WTC11 (cell line): Measurements from ENCODE around the gene GLRA3.

Experiments used
- CREB1 ChIP-seq: sonication (generic); formaldehyde crosslinking; IDR thresholded peaks from 2 replicates; pipeline ENCODE4 v1.8.0; 2023; ENCODE audit warnings: mild to moderate bottlenecking, missing genetic modification reagents
- FOXP1 ChIP-seq: sonication (generic); formaldehyde crosslinking; IDR thresholded peaks from 2 replicates; pipeline ENCODE4 v1.8.0; 2022; ENCODE audit warnings: missing genetic modification reagents, mild to moderate bottlenecking, moderate library complexity, borderline replicate concordance
- IRF2 ChIP-seq: sonication (generic); formaldehyde crosslinking; IDR thresholded peaks from 2 replicates; pipeline ENCODE4 v1.8.0; 2022; ENCODE audit warnings: low read depth, missing genetic modification reagents, borderline replicate concordance
- RELA ChIP-seq: sonication (generic); formaldehyde crosslinking; IDR thresholded peaks from 2 replicates; pipeline ENCODE4 v1.8.1; 2022; ENCODE audit warnings: missing genetic modification reagents, mild to moderate bottlenecking, borderline replicate concordance
- SOX15 ChIP-seq: fragments of 250-450 bp; sonication (Bioruptor Pico); IDR thresholded peaks from 2 replicates; pipeline ENCODE4 v1.9.0; 2021; ENCODE audit warnings: mild to moderate bottlenecking
- SP1 ChIP-seq: sonication (generic); formaldehyde crosslinking; conservative IDR thresholded peaks from 2 replicates; pipeline ENCODE4 v1.8.1; 2022; ENCODE audit warnings: missing genetic modification reagents
- TCF7 ChIP-seq: sonication (generic); formaldehyde crosslinking; IDR thresholded peaks from 2 replicates; pipeline ENCODE4 v1.8.0; 2022; ENCODE audit warnings: mild to moderate bottlenecking, low read depth, missing genetic modification reagents, moderate library complexity
- TP53 ChIP-seq: sonication (generic); formaldehyde crosslinking; IDR thresholded peaks from 2 replicates; pipeline ENCODE4 v1.8.1; 2023; ENCODE audit warnings: mild to moderate bottlenecking, missing genetic modification reagents
- ZNF317 ChIP-seq: sonication (generic); formaldehyde crosslinking; IDR thresholded peaks from 2 replicates; pipeline ENCODE4 v1.8.1; 2023; ENCODE audit warnings: low read depth, mild to moderate bottlenecking, moderate library complexity, missing genetic modification reagents, borderline replicate concordance
- TF ChIP-seq, protein P1 (sequence below): fragments of 200-600 bp; IDR thresholded peaks from 2 replicates; pipeline ENCODE4 v1.8.0; 2022; ENCODE audit warnings: antibody characterized with exemption
- TF ChIP-seq, protein P2 (sequence below): sonication (generic); formaldehyde crosslinking; IDR thresholded peaks from 2 replicates; pipeline ENCODE4 v1.8.1; 2022; ENCODE audit warnings: mild to moderate bottlenecking, moderate library complexity, missing genetic modification reagents
- TF ChIP-seq, protein P3 (sequence below): sonication (generic); formaldehyde crosslinking; conservative IDR thresholded peaks from 2 replicates; pipeline ENCODE4 v1.8.1; 2022; ENCODE audit warnings: mild to moderate bottlenecking, missing genetic modification reagents
- TF ChIP-seq, protein P4 (sequence below): sonication (generic); formaldehyde crosslinking; IDR thresholded peaks from 2 replicates; pipeline ENCODE4 v1.8.0; 2023; ENCODE audit warnings: mild to moderate bottlenecking, missing genetic modification reagents

DNA sequence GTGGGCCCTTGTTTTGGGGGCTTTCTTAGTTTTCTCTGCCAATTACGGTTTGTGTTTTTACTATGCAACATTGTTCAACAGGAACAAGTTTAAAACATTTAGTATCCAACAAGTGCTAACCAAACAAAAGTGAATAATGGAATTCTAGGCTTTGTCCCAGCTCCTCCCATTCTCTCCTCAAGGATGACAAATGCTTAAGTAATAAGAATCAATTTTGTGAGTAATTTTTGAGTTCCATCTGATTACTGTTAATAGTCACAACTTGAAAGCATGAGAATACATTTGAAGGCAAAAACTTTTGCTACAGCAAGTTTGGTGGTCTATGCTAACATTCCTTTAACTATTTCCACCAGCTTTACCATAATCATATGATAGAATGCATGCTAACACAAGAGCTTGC, 228.7 kb downstream of the GLRA3 start:
- TF ChIP-seq, protein P1, sequence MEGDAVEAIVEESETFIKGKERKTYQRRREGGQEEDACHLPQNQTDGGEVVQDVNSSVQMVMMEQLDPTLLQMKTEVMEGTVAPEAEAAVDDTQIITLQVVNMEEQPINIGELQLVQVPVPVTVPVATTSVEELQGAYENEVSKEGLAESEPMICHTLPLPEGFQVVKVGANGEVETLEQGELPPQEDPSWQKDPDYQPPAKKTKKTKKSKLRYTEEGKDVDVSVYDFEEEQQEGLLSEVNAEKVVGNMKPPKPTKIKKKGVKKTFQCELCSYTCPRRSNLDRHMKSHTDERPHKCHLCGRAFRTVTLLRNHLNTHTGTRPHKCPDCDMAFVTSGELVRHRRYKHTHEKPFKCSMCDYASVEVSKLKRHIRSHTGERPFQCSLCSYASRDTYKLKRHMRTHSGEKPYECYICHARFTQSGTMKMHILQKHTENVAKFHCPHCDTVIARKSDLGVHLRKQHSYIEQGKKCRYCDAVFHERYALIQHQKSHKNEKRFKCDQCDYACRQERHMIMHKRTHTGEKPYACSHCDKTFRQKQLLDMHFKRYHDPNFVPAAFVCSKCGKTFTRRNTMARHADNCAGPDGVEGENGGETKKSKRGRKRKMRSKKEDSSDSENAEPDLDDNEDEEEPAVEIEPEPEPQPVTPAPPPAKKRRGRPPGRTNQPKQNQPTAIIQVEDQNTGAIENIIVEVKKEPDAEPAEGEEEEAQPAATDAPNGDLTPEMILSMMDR = no peak
- TF ChIP-seq FOXP1 (CRISPR knock-in tag) (no peak), SOX15 (CRISPR knock-in tag) (no peak), RELA (CRISPR knock-in tag) (no peak), ZNF317 (CRISPR knock-in tag) (no peak), SP1 (CRISPR knock-in tag) (no peak), IRF2 (CRISPR knock-in tag) (no peak), CREB1 (CRISPR knock-in tag) (no peak), TCF7 (CRISPR knock-in tag) (no peak), TP53 (no peak)
- TF ChIP-seq, protein P2, sequence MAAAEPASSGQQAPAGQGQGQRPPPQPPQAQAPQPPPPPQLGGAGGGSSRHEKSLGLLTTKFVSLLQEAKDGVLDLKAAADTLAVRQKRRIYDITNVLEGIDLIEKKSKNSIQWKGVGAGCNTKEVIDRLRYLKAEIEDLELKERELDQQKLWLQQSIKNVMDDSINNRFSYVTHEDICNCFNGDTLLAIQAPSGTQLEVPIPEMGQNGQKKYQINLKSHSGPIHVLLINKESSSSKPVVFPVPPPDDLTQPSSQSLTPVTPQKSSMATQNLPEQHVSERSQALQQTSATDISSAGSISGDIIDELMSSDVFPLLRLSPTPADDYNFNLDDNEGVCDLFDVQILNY (CRISPR knock-in tag) = no peak
- TF ChIP-seq, protein P3, sequence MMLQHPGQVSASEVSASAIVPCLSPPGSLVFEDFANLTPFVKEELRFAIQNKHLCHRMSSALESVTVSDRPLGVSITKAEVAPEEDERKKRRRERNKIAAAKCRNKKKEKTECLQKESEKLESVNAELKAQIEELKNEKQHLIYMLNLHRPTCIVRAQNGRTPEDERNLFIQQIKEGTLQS (CRISPR knock-in tag) = no peak
- TF ChIP-seq, protein P4, sequence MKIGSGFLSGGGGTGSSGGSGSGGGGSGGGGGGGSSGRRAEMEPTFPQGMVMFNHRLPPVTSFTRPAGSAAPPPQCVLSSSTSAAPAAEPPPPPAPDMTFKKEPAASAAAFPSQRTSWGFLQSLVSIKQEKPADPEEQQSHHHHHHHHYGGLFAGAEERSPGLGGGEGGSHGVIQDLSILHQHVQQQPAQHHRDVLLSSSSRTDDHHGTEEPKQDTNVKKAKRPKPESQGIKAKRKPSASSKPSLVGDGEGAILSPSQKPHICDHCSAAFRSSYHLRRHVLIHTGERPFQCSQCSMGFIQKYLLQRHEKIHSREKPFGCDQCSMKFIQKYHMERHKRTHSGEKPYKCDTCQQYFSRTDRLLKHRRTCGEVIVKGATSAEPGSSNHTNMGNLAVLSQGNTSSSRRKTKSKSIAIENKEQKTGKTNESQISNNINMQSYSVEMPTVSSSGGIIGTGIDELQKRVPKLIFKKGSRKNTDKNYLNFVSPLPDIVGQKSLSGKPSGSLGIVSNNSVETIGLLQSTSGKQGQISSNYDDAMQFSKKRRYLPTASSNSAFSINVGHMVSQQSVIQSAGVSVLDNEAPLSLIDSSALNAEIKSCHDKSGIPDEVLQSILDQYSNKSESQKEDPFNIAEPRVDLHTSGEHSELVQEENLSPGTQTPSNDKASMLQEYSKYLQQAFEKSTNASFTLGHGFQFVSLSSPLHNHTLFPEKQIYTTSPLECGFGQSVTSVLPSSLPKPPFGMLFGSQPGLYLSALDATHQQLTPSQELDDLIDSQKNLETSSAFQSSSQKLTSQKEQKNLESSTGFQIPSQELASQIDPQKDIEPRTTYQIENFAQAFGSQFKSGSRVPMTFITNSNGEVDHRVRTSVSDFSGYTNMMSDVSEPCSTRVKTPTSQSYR (CRISPR knock-in tag) = no peak
